Neural progenitor cell (in vitro differentiated cells): ENCODE results near the gene GNB4.

Experiments used
- CTCF ChIP-seq: fragments of 200-600 bp; sonication (generic); IDR thresholded peaks from 2 replicates; pipeline ENCODE4 v1.5.1; 2017; ENCODE audit warnings: antibody characterized with exemption, mild to moderate bottlenecking
- EZH2 ChIP-seq: fragments of 200-600 bp; sonication (generic); IDR thresholded peaks from 2 replicates; pipeline ENCODE4 v1.6.1; 2017; ENCODE audit warnings: antibody characterized with exemption, mild to moderate bottlenecking, moderate library complexity
- EZH2phosphoT487 ChIP-seq: fragments of 200-600 bp; sonication (generic); IDR thresholded peaks from 2 replicates; pipeline ENCODE4 v1.6.1; 2017; ENCODE audit warnings: antibody characterized with exemption

GRCh38 chr3:179495483-179495882 lies 44.2 kb upstream of the GNB4 start:
- no peak for TF ChIP-seq EZH2phosphoT487
- no peak for TF ChIP-seq CTCF
- TF ChIP-seq EZH2: no peak
